GM18505 (cell line): ENCODE results near the gene PRIM2.
"Not testable (repeated sequence)": the region's sequence is repeated elsewhere in the genome, so short reads cannot be mapped to it uniquely, and the experiment has no call there.

Experiments
- ATAC-seq: cut with Tn5 transposase; IDR thresholded peaks from one replicate; pipeline ENCODE4 v1.9.1; 2021; ENCODE audit not compliant: unreplicated experiment

Gene PRIM2

GRCh38 chr6:57606331-57606730 is 288.9 kb downstream of the PRIM2 start:
- not testable (repeated sequence) for ATAC-seq

DNA sequence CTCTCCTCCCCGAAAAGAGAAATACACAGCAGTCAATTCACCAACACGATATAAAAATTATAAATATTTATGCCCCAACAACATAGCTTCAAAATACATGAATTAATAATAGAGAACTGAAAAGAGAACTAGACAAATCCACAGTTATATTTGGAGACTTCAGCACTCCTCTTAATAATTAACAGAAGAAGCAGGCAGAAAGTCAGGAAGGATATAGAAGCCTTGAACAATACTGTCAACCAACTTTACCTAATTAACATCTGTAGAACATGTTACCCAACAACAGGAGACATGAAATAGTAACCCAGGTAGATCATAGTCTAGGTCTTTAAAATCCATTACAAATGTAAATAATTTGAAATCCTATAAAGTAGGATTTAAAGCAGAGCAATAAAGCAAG is 293.2 kb downstream of the PRIM2 start:
- ATAC-seq = not testable (repeated sequence)

DNA sequence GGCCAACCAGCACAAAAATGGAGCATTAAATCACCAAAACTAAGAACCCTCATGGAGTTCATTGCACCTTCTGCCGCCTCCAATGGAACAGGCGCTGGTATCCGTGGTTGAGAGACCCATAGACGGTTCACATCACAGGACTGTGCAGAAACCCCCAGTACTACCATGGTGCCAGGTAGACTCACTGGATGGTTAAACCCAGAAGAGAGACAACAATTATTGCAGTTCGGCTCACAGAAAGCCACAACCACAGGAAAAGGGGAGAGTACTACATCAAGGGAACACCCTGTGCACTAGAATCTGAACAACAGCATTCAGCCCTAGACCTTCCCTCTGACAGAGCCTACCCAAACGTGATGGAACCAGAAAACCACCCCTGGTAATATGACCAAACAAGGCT is 301.5 kb downstream of the PRIM2 start:
- not testable (repeated sequence) for ATAC-seq

DNA sequence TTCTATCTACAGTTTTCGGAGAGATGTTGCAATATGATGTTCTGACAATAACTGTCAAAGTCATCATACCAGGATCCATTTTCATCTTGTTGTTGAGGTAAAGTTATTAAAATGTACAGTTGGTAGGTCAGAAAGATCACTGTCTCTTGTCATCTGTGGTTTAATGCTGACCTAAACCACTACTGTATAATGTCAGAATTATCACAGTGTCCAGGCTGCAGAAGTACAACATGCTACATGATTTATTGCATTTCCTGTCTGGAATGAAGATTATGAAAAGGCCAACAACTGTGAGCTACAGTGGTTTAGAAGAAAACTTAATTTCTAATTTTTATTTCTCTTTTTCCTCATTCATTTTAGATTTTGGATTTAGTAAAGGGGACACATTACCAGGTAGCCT is 314.3 kb downstream of the PRIM2 start:
- not testable (repeated sequence) for ATAC-seq

DNA sequence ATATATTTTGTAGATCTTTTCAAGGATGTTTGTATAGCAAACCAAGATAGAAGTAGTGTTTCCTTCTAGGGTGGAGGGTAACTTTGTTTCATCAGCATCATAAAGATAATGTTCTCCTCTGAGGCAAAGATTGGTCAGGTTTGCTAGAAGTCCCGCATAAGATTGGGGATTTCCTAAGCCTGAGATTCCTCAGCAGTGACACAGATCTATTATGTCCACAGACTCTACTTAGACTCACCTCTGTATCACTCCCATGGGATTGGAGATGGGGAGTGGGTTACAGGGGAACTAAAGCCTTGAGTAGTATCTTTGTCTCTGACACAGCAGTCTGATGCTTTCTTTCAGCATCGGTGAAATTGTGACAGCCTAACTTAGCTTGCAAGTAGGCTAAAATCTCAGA is 341.1 kb downstream of the PRIM2 start:
- not testable (repeated sequence) for ATAC-seq

GRCh38 chr6:57659794-57660193 is 342.4 kb downstream of the PRIM2 start:
- ATAC-seq = not testable (repeated sequence)

DNA sequence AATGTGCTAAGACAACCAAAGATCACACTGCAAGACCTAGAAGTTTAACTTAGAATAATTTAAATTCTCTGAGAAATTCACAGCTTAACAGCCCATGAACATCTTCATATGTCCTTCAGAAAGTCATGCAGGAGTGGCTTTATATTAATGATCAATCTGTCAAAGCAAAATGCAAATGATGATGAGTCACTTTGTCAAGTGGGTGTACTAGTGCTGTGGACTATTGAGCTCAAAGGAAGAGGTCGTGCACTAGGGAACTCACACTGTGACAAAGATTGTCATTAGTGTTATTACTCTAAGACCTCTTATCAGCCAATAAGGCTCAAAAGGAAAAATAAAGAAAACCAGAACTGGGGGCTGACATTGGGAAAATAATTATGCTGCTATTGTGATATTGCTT is 343.5 kb downstream of the PRIM2 start:
- peak; percentile 53 for ATAC-seq

DNA sequence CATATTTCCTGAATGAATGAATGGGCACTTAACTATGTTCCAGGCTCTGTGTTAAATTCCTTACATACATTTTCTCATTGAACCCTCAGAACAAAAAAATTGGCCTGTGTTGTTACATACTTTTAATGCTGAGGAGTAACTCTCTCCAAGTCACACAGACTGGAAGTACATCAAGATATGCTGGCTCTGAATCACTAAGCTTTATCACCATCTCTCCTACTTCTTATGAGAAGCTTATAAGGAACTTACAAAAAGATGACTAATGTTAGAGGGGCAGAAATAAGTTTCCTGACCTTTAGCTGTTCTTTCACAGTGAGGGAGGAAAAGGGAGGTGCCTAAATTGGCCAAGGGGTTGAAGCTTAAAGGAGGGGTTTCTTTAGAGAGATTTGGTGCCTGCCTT is 350.7 kb downstream of the PRIM2 start:
- ATAC-seq = not testable (repeated sequence)

GRCh38 chr6:57671237-57671636 is 353.8 kb downstream of the PRIM2 start:
- ATAC-seq = not testable (repeated sequence)

DNA sequence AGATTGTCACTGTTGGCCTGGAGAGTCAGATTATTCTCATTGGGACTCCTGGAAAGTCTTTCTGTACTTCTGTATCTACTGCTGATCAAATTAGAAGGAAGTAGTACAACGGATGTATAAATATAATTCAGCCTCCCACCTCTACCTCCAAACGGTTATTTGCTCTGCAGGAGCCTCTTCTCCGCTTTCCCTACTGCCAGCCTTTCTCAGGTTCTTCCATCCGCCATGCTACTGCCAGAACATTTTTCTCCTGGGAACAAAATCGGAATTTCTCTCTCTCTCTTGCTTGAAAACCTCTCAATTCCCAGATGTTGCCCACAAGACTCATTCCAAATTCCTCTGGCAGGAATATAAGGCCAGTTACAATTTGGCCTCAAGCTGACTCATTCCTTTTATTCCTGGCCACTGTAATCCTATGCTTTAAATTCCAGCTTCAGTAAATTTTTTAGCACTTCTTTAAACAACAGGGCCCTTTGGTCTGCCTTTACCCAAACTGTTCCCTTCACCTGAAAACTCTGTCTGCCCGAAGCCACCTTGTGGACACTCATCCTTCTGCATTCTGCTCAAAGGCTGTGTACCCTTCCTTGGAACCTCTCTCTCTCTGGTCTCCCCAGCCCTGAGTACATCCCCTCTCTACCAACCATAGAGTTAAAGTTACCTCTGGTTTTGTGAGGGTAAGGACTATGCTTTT is 354.7 kb downstream of the PRIM2 start:
- not testable (repeated sequence) for ATAC-seq

- not testable (repeated sequence) for ATAC-seq
Measured at GRCh38 chr6:57673281-57673680, 355.9 kb downstream of the PRIM2 start.

DNA sequence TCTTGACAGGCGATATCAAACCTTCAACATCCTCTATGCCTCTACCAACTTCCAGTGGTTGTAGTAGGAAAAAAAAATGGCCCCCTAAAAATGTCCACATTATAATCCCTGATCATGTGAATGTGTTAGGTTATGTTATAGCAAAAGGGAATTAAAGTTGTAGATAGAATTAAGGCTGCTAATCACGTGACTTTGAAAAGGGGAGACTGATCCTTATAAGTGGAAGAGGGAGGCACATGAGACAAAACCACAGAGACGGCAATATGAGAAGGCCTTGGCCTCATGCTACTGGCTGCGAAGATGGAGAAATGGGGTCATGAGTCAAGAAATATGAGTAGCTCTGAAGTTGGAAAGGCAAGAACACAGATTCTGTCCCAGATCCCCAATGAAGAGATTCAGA is 358.0 kb downstream of the PRIM2 start:
- not testable (repeated sequence) for ATAC-seq

DNA sequence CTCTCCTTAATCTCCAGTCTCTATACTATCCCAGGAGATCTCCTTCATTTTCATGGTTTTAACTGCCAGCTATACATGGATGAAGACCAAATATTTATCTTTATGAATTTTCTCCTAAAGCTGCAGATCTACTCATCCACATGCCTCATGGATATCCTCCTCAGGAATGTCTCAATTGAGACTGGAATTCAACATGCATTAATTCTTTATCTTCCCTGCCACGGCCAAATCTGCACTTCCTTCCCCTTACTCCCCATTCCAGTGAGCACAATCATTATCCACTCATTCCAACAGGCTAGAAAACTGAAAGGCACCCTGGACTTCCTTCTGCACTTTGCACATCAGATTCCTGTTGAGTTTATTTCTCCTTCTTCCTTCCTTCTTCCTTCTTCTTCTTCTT is 379.0 kb downstream of the PRIM2 start:
- not testable (repeated sequence) for ATAC-seq
